B cell (primary cell): ENCODE results near the gene AMPH.

Source experiments
- EZH2 ChIP-seq: IDR thresholded peaks from 2 replicates; pipeline ENCODE4 v1.6.1; 2012; ENCODE audit warnings: borderline replicate concordance, low read depth, mild to moderate bottlenecking, moderate library complexity, low read length; ENCODE audit not compliant: insufficient read depth, poor library complexity, severe bottlenecking
- TF ChIP-seq, protein P1 (sequence below): fragments of 200-600 bp; IDR thresholded peaks from one replicate; pipeline ENCODE4 v1.8.0; 2022; ENCODE audit warnings: antibody characterized with exemption, mild to moderate bottlenecking

DNA sequence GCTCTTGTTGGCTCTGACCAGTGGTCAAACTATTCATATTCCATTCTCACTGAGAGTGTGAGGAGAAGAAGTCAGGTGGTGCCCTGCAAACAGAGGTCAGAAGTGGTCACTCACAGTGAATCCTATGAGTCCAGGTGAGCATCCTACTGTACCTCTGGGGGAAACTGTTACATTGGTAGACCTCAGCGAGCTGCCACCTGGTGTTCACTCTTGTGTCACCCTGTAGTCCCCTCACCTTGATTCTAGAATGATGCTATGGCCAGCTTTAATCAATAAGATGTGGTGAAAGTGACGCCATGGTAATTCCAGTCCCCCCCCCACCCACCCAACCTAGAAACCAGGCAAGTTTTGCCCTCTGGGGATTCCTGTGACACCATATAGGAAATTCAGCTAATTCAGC is 1.2 kb upstream of the AMPH start:
- TF ChIP-seq, protein P1, sequence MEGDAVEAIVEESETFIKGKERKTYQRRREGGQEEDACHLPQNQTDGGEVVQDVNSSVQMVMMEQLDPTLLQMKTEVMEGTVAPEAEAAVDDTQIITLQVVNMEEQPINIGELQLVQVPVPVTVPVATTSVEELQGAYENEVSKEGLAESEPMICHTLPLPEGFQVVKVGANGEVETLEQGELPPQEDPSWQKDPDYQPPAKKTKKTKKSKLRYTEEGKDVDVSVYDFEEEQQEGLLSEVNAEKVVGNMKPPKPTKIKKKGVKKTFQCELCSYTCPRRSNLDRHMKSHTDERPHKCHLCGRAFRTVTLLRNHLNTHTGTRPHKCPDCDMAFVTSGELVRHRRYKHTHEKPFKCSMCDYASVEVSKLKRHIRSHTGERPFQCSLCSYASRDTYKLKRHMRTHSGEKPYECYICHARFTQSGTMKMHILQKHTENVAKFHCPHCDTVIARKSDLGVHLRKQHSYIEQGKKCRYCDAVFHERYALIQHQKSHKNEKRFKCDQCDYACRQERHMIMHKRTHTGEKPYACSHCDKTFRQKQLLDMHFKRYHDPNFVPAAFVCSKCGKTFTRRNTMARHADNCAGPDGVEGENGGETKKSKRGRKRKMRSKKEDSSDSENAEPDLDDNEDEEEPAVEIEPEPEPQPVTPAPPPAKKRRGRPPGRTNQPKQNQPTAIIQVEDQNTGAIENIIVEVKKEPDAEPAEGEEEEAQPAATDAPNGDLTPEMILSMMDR = no peak
- no peak for TF ChIP-seq EZH2
